K562 (cell line): ENCODE measurements around the gene NOX5.

ENCODE experiments used
- CUX1 ChIP-seq: fragments of 200-800 bp; sonication (Bioruptor generic); IDR thresholded peaks from 2 replicates; pipeline ENCODE4 v1.6.1; 2016; ENCODE audit warnings: missing genetic modification characterization, missing compliant biosample characterization
- MYC ChIP-seq, 2 experiments: fragments of 250-450 bp in 1 of 2; sonication (Bioruptor Pico) in 1 of 2; IDR thresholded peaks; 2 replicates each; pipeline versions ENCODE4 v1.5.1 to v1.6.1; 2012 to 2021; ENCODE audit warnings: low read depth in 2 of 2, borderline replicate concordance in 1 of 2, improper control_type of control experiment in 1 of 2, low read length in 1 of 2, mild to moderate bottlenecking in 1 of 2, moderate library complexity in 1 of 2
- ZBTB1 ChIP-seq: sonication (generic); formaldehyde crosslinking; IDR thresholded peaks from 2 replicates; pipeline ENCODE4 v1.8.1; 2023; ENCODE audit warnings: missing genetic modification reagents, low read depth, mild to moderate bottlenecking, borderline replicate concordance
- ZBTB43 ChIP-seq: sonication (generic); formaldehyde crosslinking; IDR thresholded peaks from 2 replicates; pipeline ENCODE4 v1.8.0; 2023; ENCODE audit warnings: mild to moderate bottlenecking, missing genetic modification reagents
- ZNF274 ChIP-seq: IDR thresholded peaks from 2 replicates; pipeline ENCODE4 v1.6.1; 2011; ENCODE audit warnings: low read depth, mild to moderate bottlenecking, low read length, moderate library complexity, borderline replicate concordance

GRCh38 chr15:69011641-69012040, 2.9 kb upstream of the NOX5 start:
- TF ChIP-seq ZNF274 (no peak), ZBTB1 (no peak), CUX1 (CRISPR knock-in tag) (no peak), MYC (IDR thresholded peaks at IDR 0.05; ENCODE audit: low read depth, low read length) (no peak), MYC (CRISPR knock-in tag; IDR thresholded peaks at IDR 0.05; ENCODE audit: borderline replicate concordance, low read depth) (no peak), ZBTB43 (CRISPR knock-in tag) (no peak)
